Stimulated activated CD8-positive, alpha-beta memory T cell treated with anti-CD3 and anti-CD28 coated beads, Interleukin-4, amount 100 ng/mL, for 1 hour (primary cell): ENCODE data around the gene SWAP70.

Experiments
- DNase-seq, 2 donors: peaks; one replicate each; pipeline ENCODE4 v3.0.0-alpha.2; 2020; ENCODE audit warnings: low read depth in 2 of 2, low spot score in 1 of 2

SWAP70 gene

DNA sequence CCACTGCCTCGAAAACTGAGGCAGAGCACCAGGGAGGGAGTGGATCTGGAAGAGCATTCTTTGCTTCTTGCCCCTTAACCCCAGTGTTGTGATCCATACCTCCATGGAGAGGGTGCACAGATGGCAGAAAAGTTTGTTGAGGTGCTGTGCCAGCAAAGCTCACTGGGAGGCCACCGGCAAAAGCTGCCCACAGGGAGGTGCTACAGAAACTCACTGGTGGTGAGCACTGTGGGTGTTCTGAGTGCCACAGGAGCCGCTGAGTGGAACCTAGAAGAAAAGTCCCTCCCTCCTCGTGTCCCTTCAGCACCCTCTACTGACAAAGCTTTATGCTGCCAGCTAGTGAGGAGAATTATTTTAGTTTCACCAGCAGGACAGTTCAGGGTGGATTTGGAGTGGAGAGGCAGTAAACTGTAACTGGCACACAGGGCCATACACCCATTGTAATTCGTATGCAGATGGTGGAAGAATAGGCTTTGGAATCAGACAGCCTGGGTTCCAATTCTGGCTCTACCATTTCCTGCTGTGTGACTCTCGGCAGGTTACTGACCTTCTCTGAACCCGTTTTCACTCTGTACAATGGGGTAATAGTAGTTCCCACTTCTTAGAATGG is 84.6 kb downstream of the SWAP70 start:
- no peak for DNase-seq

DNA sequence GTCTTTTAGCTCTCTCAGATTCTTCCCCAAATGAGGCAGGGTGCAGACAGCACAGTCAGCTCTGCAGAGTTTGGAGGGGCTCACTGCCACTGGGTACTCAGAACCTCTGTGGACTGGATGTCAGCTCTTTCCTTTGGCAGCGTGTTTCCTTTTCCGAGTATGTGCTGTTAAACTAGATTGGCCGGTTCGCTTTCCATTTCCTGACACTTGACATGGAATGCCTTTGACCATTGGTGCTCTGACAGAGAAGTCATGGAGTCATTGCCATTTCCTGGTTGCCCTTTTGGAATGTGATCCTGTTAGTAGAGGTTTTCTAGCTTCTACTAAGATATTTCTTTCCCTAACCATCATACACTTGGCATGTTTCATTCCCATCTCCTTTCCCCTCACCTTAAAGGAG is 86.7 kb downstream of the SWAP70 start:
- DNase-seq: no peak

DNA sequence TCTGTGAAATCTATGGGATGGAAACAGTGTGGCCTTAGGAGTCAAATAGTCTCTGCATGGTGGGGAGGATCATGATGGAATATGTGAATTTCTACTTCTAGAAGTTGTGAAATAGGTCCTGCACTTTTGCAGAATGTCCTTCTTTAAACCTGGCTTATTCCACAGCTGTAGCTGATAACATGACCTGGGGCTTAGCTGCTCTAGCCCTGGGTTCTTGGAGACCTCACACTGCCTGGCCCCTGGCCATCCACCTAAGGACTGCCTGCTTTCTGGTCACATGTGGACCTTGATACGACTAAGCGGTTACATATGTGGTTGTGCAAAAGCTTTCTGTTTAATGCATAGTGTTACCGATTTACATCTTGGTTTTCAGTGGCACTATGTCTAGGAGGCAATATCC is 88.2 kb downstream of the SWAP70 start:
- DNase-seq: no peak

DNA sequence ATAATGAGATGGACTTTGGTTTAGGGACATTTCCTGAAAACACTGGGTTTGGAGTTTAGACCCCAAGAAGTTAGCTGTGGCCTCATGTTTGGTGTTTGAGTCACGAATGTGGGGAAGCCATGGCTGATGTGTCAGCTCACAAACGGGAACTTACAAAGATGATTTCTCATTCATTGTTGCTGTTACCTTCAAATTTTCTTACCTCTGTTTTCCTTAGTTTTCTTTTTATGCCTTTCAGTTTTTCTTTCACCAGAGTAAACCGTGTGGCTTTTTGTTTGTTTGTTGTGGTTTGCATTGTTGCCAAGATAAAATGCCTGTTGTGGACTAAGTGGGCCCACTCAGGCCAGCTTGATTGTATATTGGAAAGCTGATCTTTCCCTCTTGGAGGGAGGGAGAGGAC is 89.1 kb downstream of the SWAP70 start:
- no peak for DNase-seq

DNA sequence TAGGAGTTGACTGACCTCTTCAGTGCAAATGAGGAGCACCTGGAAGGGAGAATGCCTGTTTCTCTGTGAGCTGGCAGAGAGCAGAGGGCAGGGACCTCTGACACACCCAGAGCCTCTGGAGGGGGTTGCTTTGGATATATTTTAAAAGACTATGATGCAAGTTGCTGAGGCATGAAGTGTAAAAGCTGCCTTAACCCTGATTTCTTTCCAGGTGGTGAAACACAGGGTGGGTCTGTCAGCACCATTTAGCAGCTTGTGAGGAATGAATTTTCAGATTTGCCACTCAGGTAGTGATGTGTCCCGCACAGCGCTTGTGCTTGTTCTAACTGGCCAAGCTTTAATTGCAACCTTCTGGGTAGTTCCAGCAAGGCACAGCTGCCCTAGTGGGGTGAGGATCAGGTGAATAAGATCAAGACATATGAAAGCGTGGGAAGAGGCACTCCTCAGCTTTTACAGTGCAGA is 90.2 kb downstream of the SWAP70 start:
- DNase-seq: no peak

DNA sequence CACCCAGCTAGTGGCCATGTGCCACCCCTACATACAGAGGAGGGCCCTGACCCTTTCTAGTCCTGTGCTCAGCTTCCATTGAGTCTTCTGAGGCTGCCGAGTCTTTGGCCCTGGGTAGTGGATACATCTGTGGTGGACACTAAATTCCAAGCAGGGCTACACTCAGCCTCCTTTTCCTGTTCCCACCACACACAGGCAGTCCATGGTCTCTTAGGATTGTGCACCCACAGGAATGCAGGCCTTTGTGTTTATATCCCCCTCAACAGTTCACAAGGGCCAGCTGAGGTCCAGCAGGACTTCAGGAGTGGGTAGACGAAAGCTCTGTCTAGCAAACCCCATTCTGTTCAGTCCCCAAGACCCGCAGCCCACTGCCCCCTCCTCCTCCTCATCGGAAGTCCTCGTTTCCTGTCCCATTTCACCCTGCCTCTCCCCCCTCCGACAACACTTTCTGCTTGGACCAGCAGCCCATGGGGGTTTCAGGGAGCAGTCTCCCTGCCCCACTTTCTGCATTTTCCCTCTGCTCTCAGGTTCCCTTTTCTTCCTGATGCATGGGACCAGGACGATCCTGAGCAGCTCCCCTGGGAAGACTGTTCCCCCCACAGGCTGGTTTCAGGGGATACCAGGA is 91.8 kb downstream of the SWAP70 start:
- DNase-seq: no peak

DNA sequence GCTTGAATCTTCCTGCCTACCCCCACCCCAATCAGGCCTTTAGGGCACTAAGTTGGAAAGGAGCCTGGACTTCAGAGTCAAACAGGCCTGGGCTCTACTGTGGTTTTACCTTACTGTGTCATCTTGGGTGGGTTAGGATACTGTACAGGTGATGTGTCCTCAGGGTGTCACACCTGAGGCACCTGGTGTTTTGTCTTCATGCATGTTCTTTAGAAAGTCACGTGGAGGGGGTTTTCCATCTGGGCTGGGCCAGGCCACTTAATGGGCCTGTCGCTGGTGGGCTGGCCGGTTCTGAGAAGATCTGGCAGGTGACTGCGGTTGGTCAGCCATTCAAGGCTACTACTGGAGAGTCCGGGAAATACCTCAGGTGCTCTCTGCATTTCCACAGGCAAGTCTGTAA is 92.6 kb downstream of the SWAP70 start:
- no peak for DNase-seq

DNA sequence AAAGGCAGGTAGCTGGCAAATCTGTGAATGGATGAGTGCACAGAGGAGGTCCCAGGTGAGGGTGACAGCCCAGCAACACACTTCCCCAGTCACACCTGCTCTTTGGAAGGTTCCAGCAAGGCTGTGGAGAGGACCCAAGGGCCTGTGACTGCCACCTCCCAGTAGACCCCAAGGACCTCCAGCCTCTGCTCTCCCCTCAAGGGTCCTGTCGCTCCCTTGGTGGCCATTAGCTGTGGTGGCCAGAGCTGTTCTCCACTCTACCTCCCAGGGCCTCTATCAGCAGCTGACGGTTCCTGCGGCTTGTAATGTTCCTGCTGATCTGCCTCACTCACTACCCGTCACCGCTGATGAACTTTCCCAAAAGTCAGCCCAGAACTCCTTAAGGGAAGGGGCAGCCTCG is 93.0 kb downstream of the SWAP70 start:
- no peak for DNase-seq

DNA sequence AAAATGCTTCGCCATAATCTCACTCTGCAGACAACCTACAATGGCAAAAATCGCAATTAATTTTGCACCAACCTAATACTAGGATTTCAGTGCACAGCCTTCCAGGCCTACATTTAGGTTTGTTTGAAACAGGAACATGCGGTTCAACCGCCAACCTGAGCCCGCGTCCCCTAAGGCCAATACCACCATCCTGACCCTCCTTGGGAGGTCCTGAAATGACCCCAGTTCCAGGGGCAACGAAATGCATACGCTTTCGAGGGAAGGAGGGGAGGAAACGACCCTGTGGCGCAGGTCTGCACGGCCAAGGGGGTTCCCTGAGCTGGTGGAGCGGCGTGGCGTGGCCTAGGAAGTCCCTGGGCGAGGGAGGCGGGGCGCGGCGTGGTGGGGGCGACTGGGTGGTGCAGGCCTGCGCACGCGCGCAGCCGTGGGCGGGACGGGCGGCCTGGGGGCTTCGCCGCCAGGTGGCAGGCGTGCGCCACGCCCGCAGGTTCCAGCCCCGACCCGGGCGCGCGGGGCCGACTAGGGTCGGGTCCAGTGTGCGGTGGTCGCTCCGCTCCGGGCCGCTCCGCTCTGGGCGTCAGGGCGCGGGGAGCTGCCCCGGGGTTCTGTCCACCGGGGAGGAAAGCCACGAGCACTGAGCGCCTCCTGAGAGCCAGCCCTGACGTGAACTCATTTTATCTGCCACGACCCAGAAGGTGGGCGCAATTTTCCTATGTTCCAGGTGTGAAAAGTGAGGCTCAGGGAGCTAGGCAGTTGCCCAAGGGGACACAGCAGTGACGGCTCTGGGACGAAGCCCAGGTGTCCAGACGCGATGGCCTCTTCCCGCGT is 94.1 kb downstream of the SWAP70 start:
- peak; percentile 76 to 84 for DNase-seq

DNA sequence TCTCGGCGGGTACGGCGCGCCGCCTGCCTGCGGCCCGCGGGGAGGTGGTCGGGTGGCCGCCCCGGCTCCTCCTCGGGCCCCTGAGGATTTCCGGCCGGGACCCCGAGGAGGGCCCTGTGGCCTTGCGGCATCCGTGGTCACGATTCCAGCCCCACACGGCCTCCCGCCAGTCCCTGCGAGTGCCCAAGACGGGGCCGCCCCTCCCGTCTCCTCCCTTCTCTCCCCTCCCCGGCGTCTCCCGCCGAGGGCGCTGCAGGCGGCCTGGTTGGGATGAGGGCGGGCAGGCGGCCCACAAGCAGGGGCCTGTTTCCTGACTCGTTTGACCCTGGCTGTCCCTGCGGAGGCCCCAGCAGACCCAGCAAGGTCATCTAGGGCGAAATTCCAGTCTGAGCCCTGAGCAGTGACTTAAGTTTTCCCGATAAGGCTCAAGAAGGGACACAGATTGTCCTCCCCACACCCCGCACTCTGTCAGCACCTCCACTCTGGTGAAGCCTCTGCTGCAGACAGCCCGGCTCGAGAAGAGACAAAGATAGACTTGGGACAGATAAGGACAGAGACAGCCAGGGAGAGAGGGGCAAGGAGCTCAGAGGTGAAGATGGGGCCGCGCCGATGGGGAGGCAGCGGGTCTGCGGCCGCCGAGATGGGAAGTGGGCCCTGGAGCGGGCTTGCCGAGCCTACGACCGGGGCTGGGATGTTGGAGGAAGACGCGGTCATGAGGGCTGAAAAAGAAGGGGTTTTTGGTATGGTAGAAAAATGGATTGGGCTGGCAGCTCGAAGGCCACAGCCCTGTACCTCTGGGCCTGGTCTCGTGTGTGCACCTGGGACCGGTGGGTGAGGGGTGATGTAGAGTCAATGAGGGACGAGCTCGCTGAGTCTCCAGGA is 95.0 kb downstream of the SWAP70 start:
- DNase-seq: no peak

DNA sequence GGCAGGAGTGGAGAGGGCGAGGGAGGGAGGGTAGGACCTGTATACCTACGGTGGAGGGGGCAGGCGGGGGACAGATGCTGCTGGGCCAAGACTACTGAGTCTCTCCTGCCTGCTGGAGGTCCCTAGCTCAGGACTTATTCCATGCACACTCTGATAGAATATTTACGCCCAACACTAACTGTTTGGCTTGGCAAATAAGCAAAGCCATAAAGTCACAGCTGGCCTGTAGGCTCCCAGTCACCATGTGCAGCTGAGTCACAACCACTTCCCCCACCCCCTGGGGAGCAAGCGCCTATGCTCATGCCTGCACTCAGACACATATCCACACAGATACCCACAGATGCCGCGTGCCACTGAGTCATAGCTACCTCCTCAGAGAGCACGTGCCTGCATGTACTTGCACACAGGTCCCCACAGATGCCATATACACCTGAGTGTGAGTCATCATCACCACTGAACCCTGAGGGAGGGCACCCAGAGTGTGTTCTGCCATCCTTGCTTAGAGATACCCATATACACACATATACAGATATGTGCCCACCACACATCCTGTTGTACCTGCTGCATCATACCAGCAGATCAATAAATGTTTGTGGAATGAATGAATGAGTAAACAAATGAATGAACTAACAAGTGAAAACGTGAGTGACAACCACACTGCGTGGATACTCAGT is 95.8 kb downstream of the SWAP70 start:
- peak; percentile 52 to 81 for DNase-seq

DNA sequence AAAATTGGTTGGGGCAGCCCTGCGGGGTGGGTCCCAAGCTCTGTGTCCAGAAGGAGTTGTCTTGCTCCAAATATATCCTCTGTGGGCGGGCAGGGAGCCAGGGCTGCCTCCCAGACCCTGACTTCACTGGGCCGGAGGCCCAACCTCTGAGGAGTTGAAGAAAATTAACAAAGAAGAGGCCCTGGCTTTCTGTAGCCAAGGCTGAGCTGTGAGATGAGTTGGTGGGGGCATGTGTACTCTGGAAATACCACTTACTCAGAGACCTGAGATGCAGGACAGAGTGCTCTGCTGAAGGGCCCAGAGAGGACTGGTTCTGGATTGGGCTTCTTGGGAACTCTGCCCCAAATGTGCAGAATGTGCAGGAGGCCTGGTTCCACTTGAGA is 96.3 kb downstream of the SWAP70 start:
- DNase-seq: no peak

DNA sequence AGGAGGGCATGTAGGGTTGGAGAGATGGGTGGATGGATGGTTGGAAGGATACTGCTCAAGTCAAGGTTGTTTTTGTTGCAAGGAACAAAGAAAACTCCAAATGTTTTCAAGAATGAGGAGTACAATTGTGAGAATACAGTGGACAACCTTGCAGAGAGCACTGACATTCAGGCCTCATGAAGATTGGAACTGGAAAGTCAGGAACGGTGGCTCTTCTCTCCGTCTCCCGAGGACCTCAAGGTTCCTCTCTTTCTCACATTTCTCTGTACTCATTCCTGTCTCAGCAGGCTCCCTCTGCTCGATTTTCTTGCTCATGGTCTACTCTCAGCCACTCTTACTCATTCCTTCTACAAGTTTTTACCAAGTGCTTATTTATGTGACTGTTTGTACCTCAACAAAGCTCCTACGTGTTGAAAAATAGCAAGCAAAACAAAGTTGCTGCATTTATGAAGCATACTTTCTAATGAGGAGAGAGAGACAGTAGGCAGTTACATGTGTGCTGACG is 97.6 kb downstream of the SWAP70 start:
- DNase-seq: no peak

DNA sequence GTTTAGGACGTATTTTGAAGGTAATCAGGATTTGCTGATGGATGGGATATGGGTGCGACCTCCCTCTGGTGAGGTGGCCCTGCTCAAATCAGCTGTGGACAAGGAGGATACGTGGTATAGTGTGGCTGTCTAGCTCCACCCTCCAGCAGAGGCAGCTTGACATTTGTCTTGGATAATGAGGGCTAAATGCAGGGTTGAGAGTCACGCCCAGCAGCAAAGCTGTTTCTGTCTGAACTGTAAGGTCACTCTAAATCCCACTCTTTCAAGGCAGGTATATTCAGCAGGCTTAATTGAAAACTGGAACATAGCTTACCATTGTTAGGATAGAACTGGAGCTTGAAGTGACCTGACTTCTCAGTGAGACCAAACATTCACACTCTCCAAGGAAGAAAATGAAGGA is 98.7 kb downstream of the SWAP70 start:
- DNase-seq: no peak

DNA sequence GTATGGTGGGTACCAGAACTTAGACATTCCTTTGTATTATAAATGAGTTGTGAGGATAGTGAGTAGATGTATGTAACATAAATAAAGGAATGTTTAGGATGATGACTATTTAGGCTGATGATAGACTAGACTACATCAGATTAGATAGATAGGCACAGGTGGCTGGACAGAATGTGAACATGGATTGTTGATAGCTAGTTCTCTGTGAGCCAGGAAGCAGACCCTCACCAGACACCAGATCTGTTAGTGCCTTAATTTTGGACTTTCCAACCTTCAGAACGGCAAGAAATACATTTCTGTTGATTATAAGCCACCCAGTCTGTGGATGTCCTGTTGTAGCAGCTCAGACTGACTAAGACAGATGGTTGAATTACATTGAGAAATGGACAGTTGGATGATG is 99.4 kb downstream of the SWAP70 start:
- no peak for DNase-seq

DNA sequence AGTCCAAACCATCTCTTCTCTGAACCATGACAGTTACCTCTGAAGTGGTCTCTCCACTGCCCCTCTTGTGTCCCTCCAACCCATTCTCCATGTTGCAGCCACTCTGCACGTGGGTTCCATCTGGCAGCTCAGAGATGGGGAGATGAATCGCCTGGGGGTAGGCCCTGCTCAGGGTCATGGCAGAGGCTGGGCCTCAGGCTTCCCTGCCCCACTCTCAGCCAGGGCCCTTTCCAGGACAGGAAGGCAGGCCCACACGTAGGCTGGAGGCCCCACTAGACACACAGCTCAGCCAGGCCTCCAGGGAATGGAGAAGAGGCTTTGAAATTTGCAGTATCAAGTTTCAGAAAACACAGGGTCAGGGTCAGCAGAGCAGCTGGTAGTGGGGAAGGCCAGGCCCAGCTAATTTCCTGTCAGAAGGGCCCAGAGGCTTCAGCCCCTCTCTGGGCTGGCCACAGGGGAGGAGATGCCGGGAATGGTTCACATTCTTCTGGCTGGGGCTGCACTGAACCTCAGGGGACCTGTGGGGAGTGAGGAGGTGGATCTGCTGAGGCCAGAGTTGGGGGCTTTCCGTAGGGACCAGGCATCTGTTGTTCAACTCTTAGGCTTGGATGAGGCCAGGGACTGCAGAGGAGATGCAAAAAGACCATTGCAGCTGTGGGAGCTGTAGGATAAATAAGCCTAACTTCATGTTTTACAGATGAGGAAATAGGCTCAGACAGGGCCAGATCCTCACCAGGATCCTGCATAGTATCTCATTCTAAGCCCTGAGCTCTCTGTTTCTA is 101.6 kb downstream of the SWAP70 start:
- DNase-seq: no peak

DNA sequence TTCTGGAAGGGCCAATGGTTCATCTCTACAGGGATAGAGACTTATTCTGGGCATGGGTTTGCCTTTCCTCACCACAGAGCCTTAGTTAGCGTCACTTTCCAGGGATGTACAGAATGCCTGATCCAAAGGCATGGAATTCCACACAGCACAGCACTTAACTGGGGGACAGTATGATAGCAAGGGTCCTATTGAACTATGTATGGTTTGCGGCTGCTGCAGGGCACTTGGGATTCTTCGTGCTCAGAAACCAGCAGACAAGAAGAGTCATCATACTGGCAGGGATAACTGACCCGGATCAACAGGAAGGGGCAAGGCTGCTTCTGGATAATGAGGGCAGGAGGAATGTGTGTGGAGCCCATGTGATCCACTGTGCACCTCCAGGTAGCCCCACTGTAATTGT is 105.7 kb downstream of the SWAP70 start:
- DNase-seq: no peak

DNA sequence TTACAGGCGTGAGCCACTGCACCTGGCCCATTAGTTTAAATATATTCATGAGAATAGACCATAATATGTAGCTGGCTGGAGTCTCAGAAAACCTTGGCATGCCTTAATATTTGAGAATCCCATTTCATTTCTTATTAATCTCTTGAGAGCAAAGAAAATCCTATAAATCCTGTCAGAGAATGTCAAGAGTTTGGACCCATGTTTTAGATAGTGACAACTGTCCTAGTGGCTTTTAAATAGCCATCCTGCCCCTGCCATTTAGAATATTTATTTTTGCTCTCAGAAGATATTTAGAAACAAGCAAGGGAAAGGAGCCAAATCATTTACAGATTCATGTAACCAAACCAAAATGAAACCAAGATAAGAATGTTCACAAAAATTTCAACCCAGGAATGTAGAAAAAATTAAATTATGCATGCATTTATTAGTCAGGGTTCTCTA is 107.2 kb downstream of the SWAP70 start:
- DNase-seq: no peak

DNA sequence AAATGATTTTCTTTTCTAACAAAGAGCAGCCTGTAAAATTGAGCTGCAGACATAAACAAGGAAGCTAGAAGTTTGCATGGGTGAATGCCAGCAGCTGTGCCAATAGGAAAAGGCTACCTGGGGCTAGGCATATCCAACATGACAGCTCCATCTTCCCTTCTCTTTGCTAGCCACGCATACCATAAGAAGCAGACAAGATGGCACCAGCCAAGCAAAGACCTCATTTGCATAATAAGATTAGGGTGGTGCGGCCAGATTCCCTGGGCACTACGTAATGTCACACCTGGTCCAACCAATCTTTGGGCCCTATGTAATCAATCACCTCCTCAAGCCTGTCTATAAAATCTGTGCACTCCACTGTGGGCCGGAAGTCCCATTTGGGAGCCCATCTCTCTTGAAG is 108.3 kb downstream of the SWAP70 start:
- no peak for DNase-seq

DNA sequence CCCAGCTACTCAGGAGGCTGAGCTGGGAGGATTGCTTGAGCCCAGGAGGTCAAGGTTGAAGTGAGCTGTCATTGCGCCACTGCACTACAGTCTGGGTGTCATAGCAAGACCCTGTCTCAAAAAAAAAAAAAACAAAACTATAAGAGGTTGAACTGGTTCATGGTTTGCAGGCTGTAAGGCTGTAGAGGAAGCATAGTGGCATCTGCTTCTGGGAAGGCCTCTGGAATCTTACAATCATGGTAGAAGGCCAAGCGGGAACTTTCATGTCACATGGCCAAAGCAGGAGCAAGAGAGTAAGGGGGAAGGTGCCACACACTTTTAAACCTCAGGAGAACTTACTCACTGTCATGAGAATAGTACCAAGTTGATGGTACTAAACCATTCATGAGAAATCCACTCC is 109.6 kb downstream of the SWAP70 start:
- DNase-seq: no peak
